HS-5 (cell line): ENCODE data around the gene NUCKS1.

Experiments used
- DNase-seq: peaks from one replicate; pipeline ENCODE4 v3.0.0-alpha.2; 2012; ENCODE audit warnings: low read depth

Gene NUCKS1

GRCh38 chr1:205669341-205670149 lies 80.4 kb downstream of the NUCKS1 start:
- DNase-seq = no peak

GRCh38 chr1:205668951-205669340 lies 81.0 kb downstream of the NUCKS1 start:
- no peak for DNase-seq

GRCh38 chr1:205667909-205668643 lies 81.9 kb downstream of the NUCKS1 start:
- no peak for DNase-seq

- no peak for DNase-seq
Measured at GRCh38 chr1:205666372-205667166, 83.4 kb downstream of the NUCKS1 start.

- DNase-seq = no peak
Measured at GRCh38 chr1:205665201-205666045, 84.6 kb downstream of the NUCKS1 start.

- DNase-seq = no peak
Measured at GRCh38 chr1:205664399-205665017, 85.5 kb downstream of the NUCKS1 start.

GRCh38 chr1:205663286-205663936 lies 86.6 kb downstream of the NUCKS1 start:
- DNase-seq = no peak
